HG02970 (cell line): ENCODE measurements around the gene MTURN.

Experiments used
- ATAC-seq: cut with Tn5 transposase; IDR thresholded peaks from one replicate; pipeline ENCODE4 v1.9.1; 2021; ENCODE audit warnings: mild to moderate bottlenecking, moderate library complexity, moderate number of reproducible peaks; ENCODE audit not compliant: unreplicated experiment, low FRiP score

Gene MTURN

GRCh38 chr7:30200591-30200990, 65.8 kb downstream of the MTURN start:
- no peak for ATAC-seq

GRCh38 chr7:30201161-30201666, 66.4 kb downstream of the MTURN start:
- no peak for ATAC-seq

- no peak for ATAC-seq
Observed at GRCh38 chr7:30201921-30202320, 67.1 kb downstream of the MTURN start.

GRCh38 chr7:30202671-30203070, 67.9 kb downstream of the MTURN start:
- no peak for ATAC-seq

- no peak for ATAC-seq
Observed at GRCh38 chr7:30206491-30206890, 71.7 kb downstream of the MTURN start.

GRCh38 chr7:30206942-30207341, 72.2 kb downstream of the MTURN start:
- no peak for ATAC-seq

- ATAC-seq: no peak
Observed at GRCh38 chr7:30207376-30207775, 72.6 kb downstream of the MTURN start.

- ATAC-seq: no peak
Observed at GRCh38 chr7:30209951-30210350, 75.2 kb downstream of the MTURN start.
